NCI-H82 (cell line): Measurements from ENCODE around the gene KIF1C.

Experiments used
- DNase-seq: peaks from one replicate; lab custom pipeline; 2025; lab: John Stamatoyannopoulos, UW

Gene KIF1C

DNA sequence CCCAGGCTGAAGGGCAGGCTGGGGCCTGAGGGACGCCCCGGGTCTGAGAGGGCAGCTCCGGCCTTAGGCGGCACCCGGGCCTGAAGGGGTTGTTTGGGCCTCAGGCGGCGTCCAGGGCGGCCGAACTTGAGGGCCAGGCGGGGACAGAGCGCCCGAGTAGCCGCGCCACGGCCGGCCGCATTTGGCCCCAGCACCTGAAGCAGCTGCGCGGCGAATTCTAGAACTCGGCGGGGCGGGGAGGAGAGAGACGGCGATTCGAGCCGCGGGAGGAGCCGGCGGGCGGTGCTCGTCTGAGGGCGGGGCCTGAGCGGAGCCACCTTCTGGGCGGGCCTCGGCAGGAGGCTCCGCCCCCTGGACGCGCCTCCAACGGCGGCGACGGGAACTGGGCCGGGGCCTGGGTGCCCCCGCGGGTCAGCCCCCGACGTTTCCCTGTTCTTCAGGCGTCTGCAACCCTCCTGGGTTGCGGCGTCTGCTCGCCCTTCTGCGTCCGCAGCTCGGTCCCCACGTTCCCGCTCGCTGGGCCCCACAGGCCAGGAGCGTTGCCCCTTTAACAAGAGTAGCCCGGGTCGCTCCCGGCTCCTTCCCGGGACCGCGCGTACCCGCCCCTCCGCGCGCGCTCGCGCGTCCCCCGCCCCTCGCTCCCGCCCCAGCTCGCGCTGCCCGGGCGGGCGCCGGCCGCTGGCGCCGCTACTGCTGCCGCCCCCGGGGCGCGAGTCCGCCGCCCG is at the start of gene KIF1C, which contains the start of gene INCA1:
Gene KIF1C (plus strand): TSS at position 649 of the 725 bp plus-strand sequence. CDS start 2,297 bp downstream, outside the sequence.
Gene INCA1 (minus strand): TSS at position 221 of the 725 bp plus-strand sequence. CDS start 3,085 bp downstream, outside the sequence.
- DNase-seq = peak; percentile 96

DNA sequence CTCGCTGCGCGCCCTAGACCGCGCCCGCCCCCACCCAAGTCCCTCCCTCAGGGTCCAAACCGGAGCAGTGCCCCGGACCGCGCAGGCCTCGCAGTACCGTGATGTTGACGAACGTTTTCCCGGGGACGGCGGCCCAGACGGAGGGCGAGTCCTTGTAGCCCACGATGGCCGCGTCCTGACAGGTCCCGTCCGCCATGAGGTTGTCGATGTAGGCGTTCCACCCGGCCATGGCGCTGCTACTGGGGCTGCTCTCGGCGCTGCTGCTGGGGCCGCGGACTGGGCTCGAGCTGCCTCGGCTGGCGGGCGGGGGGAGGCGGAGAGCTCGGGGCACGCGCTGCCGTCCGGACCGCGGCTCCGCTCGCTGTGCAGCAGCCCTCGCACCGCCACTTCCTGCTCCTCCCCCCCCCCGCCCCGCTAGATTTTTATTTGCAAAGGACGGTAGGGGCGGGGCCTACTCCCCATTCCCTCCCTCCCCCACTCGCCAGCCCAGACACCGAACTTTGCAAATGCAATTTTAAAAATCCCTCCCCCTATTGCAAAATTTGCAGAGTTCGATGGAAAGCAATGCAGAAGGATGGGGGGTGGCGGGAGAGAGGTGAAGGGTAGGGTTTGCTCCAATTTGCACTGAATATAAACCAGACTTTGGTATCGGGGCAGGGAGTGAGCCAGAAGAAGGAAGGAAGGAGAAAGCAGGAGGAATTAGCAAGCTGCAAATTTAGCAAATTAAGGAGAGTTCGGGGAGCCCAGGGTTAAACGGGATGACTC is 49.4 kb upstream of the KIF1C start, which contains the start of gene PFN1:
Gene PFN1 (minus strand): TSS at position 365 of the 765 bp plus-strand sequence. CDS start 136 bp downstream, at position 229.
- peak; percentile 94 for DNase-seq

DNA sequence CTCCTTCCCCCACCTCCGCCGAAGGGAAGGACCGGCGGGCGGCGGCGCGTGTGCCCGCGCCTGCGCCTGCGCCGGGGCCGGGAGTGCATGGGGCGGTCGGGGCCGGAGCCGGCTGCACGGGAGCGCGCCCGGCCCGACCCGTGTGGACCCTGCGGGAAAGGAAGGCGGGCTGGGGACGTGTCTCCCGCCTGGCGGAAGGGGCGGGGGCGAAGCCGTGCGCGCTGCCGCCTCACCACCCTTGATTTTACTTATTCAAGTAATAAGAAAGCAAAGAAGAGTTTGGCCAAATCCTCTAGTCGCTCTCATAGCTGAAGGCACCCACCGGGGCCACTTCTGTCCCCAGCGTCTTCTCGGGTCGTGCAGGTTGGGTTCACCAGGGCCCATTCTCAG is 48.8 kb upstream of the KIF1C start:
- DNase-seq = peak; percentile 93

DNA sequence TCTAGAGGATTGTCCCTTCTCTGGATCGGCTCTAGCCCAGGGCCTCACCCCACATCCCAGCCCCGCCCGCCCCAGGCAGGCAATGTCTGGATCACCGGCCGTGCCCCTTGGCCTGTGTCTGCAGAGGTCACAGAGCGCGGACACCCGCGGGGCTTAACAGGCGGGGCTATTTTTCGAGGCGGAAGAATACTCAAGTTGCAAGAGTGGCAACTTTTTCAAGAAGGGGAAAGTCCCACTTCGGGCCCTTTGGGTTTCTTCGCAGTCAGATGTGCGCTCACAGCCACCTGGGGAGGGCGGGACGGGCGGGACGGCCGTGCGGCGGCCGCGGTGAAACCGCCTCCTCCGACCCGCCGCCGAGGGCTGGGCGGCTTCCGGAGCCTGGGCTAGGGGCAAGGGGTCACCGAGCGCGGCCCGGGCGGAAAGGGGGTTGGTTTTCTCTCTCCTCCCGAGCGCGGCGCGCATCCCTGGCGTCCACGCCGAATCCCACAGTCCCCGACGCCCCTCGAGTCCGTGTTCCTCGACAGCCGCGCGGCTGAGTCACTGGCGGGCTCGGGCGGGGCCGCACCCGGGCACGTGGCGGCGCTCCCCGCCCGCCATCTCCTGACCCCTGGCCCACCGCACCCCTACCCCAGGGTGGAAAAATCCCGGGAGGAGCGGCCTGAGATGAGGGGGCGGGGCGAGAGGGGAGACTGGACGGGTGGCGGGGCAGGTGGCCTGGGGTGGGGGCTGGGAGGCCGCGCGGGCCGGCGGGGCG is 48.3 kb upstream of the KIF1C start:
- DNase-seq = peak; percentile 93

DNA sequence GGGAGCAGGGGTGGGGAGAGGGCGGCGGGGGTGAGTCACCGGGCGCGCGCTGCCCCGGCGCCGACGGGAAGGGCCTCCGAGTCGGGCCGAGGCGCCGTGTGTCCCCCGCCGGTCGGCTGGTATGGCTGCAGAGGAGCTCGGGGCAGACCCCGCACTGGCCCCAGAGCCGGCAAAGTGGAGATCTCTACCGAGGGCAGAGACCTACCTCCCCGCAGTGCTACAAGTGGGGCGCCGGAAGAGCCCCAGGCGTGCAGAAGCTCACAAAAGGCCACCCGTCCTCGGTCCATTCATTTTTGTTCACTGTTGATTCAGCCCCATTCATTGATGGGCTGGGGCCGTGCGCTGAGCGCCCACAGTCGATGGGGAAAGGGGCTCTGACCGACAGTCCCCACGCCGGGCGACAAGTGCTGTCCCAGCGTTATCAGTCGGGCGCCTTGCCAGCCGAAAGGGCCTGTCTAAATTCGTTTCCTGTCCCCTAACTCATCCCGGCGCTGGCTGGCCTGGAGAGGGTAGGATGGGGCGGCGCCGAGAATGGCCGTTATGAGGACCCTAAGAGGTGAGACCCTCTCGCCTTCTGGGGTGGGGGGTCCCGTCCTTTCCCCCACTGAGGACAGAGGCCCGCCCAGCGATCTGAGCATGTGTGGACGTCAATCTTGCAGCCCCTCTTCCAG is 47.5 kb upstream of the KIF1C start:
- DNase-seq = peak; percentile 71

DNA sequence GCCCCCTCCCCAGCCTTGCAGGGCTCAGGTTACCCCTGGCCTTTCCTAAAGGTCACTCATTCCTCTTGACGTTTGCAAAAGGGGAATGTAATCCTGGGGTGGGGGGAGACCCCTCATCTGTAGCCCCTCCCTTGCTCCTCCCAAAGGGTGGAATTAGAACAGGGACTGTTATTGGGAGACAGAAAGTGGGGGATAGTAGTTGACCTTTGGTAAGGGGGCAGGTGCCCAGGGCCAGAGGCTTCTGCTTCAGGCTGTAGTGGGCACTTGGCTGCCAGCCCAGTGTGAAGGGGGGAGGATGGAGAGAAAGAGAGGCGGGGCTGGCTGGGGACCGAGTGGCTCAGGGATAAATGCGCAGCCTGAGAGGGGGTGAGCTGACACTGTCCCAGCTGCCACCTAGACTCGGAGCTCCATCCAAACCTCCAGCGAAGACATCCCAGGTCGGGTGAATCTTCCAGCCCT is 47.0 kb upstream of the KIF1C start, which contains the start of gene ENO3:
Gene ENO3 (plus strand): TSS at position 374 of the 459 bp plus-strand sequence. CDS start 711 bp downstream, outside the sequence.
- DNase-seq = peak; percentile 91

DNA sequence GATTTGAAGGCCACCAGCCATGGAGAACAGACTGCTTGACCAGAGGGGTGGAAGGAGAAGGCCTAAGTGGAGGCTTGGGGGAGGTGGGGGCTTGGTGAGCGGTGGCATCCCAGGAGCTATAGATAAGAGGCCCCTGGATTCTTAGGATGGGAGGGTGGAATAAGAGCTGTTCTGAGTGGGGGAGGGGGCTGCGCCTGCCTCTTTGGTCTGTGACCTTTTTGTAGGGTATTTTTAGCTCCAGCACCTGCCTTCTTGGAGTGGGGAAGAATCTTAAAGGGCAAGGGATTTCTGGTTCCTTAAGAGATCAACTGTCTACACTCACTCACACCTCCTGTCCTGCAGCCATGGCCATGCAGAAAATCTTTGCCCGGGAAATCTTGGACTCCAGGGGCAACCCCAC is 46.3 kb upstream of the KIF1C start:
- DNase-seq = peak; percentile 70

DNA sequence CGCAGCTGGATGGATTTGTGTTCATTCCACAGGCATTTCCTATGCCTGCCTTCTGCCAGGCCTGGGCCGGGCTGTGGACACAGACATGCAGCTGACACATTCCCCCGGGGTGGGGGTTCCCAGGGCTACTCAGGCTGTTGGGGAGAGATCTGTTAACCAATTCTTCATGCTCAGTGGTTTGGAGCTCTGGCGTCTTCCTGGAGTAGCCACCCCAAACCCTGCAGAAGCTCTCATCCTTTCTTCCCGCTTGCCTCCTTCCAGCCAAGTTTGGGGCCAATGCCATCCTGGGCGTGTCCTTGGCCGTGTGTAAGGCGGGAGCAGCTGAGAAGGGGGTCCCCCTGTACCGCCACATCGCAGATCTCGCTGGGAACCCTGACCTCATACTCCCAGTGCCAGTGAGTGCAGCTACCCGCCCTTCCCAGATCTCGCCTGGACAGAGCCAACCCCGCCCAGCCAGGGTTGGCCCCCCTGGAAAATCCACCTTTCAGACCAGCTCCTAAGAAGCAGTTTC is 44.2 kb upstream of the KIF1C start:
- DNase-seq = no peak

DNA sequence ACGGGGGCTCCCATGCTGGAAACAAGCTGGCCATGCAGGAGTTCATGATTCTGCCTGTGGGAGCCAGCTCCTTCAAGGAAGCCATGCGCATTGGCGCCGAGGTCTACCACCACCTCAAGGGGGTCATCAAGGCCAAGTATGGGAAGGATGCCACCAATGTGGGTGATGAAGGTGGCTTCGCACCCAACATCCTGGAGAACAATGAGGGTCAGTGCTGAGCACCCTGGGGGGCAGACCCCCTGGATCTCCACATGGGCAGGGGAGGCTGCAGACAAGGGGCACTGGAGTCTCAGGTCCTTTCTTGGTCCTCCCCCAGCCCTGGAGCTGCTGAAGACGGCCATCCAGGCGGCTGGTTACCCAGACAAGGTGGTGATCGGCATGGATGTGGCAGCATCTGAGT is 42.7 kb upstream of the KIF1C start:
- no peak for DNase-seq

DNA sequence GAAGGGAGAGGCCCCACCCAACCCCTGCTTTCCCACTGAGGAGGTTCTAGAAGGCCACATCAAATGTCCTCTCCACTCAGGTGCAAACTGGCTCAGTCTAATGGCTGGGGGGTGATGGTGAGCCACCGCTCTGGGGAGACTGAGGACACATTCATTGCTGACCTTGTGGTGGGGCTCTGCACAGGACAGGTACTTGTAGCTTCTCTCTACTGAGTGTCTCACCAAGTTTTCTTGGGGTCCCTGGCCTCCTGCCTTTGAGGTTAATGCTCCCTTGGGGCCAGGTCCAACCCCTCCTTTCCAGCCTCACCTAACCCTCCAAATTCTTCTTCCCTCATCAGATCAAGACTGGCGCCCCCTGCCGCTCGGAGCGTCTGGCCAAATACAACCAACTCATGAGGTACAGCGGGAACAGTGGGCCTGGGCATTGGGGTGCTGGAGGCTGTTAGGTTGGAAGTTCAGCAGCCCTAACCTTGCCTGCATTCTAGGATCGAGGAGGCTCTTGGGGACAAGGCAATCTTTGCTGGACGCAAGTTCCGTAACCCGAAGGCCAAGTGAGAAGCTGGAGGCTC is 41.2 kb upstream of the KIF1C start:
- peak; percentile 27 for DNase-seq

DNA sequence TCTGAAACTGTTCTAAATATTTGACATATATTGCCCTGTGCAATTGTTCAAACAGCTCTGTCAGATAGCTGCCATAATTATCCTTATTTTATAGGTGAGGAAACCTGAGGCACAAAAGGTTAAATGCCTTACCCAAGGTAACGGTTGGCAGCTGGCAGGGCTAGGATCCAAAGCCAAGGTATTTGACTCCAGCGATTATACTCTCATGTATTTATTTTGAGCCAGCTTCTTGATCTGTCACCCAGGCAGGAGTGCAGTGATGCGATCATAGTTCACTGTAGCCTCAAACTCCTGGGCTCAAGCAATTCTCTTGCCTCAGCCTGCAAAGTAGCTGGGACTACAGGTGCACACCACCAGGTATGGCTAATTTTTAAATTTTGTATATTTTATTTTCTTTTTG is 39.6 kb upstream of the KIF1C start:
- DNase-seq = no peak

DNA sequence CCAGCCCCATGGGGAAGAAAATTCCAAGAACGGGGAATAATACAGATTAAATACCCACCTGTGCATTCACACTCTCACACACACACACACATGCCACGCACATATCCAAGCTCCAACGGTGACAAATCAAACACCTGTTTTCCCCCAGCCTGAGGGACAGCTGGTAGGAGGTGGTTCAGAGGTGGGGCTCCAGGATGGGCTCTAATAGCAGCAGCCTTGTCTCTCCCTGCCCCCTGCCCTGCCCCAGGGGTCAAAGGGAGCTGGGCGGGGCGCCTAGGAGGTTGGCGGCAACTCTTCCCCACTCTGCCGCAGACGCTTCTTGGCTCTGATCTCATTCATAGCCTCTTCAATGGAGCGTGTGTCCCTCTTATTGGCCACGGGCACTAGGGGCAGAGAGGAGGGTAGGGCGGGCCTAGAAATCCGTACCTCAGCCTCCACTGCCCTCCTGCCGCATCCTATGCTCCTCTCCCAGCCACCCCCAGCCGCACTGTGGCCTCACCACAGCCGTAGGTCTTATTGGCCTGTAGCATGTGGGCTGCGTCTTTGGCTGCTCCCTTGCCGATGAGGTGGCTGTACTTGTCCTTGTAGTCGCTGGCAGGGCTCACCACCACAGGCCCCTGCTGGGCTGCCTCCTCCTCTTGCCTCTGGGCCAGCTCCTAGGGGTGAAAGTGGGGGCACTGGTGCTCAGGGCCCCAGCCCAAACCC is 38.3 kb upstream of the KIF1C start:
- peak; percentile 43 for DNase-seq

DNA sequence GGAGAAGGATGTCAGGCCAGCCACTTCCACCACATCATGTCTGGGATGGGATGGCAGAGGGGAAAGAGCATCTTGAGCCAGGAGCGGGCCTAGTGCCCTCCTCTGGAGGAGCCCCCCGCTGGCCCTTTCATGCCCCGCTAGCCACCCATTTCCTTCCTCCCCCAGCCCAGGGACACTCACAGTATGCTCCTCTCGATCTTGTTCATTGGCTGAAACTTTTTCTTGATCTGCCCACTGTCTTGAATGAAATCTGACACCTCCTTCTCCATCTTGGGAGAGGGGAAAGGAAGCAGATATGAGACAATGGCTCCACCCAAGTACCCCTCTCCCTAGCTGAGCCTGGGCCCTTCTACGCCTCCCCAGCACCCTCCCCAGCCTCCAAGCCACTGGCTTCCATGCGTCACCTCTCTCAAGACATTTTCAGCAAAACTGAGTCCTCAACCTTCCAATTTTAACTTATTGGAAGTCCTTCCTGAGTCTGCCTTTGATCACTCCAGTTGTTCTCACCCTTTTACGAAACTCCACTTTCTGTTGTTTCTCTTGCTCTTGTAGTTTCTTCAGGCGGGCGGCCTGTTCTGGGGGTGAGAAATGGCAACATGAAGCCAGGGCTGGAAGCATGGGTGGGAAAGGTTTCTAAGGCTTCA is 37.3 kb upstream of the KIF1C start:
- DNase-seq = no peak

DNA sequence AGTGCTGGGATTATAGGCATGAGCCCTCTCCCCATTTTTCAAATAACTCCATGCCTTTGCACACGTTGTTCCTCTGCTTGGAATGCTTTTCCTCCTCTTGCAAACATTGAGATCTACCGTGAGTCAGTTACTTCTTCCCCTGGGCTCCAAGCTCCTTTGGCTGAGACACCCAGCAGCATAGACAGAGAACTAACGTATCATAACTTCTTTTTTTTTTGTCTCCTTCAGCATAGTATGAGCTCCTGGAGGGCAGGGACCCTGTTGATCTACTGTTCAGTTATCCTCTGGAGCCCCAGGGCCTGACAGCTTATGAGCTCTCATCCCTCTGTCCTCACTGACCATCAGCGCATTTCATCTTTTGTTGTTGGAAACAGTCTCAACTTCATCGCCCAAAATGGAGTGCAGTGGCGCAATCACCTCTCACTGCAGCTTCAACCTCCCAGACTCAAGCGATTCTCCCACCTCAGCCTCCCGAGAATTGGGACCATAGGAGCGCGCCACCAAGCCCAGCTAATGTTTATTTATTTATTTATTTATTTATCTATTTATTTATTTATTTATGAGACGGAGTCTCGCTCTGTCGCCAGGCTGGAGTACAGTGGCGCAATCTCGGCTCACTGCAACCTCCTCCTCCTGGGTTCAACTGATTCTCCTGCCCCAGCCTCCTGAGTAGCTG is 32.3 kb upstream of the KIF1C start:
- DNase-seq = no peak

DNA sequence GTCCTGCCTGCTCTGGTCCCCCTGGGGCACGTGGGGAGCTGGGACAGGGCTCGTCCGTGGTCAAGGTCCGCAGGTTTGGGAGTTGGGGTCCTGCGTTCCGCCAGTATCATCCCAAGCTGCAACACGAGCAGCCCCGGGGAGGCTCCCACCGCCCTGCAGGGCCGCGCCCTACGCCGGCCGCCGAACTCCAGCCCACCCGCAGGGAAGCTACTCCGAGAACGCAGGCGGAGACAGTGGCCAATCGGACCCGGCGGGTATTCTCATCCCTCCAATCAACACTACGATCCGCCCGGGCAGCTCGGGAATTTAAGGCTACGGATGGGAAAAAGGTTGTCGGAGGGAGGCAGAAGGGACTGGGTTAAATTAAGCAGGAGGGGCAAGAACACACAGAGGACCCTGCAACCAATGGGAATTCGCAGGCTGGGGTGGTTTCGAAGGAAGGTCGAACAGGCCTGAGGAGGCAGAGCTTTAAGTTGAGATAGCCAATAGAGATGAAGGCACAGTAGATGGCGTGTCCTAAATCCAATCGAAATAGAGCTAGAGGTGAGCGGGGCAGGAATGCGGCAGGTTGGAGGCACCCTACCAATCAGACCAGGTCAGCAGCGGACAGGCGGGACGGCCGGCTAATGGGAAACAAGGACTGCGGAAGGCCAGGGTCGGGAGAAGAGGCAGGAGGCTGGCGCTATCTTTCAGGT is 30.8 kb upstream of the KIF1C start:
- DNase-seq = peak; percentile 100

DNA sequence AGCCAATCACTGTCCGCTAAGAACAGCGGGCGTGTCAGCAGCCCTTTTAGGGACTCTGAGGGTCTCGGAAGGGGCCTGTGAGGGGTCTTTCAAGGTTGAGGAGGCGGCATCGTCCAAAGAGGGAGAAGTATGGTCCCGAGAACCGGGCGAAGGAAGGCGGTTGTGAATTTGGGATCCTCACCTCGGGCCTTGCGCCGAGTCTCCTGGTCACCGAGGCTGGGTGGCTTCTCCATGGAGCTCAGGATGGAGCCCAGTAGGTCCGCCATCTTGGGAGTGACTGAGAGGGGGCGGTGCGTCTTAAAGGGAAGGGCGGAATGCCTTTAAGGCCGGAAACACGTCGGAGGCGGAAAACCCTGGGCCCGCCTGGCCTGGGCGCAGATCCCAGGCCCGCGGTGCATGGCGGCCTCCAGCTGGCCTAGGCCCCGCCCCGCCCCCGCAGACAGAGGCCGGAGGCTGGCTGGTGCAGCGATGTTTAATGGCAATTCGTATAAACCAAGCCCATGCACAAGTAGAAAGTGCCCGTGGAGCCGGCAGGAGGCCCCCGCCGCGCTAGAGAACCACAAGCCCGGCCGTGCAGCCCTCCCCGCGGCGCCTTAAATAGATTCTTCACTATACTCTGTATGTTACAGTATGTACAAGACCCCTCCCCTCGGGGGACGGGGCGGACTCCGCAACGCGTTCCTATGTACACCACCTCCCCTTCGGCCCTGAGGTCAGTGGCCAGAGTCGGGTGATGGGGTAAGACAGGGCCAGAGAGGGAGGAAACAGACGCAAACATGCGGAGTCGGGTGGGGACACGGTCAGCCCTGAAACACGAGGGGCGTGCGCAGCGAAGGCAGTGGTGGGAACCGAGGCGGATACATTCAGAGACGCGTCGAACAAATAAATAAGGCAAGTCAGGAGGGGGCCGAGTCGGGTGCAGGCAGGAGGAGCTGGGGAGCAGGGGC is 29.9 kb upstream of the KIF1C start, which contains the start of gene SPAG7:
Gene SPAG7 (minus strand): TSS at position 279 of the 947 bp plus-strand sequence. CDS start 13 bp downstream, at position 266.
- DNase-seq = peak; percentile 99

DNA sequence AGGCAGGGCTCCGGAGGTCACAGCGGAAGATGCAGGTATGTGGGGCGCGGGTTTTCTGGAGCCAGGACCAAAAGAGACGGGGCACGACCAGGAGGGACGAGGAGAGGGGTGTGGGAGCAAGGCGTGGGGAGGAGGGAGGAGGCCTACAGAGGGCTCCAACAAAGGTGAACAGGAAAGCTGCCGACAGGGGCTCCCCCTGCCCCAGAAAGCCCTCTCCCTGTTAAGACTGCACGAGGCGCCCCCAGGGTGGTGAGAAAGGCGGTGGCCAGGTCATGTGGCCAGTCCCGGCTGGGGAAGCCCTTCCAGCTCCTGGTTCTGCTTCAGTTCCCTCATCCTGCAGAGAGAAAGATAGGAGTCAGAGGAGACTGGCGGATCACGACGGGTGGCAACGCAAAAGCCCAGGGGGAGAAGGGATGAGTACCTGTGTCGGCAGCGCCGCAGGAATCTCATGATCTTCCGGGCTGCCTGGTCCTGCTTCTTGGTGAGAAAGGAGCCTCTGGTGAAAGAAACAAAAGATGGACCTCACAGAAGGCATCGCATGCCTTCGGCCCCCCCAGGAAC is 29.2 kb upstream of the KIF1C start:
- peak; percentile 49 for DNase-seq
